NCI-H2227 (cell line): Measurements from ENCODE around the gene DNAJB6.
"Not testable (repeated sequence)": the region's sequence is repeated elsewhere in the genome, so short reads cannot be mapped to it uniquely, and the experiment has no call there.

Source experiments
- DNase-seq: peaks from one replicate; lab custom pipeline; 2025; ENCODE audit not compliant: unreplicated experiment; lab: John Stamatoyannopoulos, UW

Gene DNAJB6

GRCh38 chr7:157438121-157439025, 101.6 kb downstream of the DNAJB6 start:
- DNase-seq: no peak

DNA sequence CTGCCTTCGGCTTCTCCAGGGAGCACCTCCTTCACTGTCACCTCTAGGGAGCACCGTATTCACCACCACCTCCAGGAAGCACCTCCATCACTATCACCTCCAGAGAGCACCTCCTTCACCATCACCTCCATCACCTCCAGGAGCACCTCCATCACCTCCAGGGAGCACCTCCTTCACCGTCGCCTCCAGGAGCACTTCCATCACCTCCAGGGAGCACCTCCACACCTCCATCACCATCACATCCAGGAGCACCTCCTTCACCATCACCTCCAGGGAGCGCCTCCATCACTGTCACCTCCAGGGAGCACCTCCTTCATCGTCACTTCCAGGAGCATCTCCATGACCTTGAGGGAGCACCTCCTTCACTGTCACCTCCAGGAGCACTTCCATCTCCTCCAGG, 102.3 kb downstream of the DNAJB6 start:
- no peak for DNase-seq

- DNase-seq: no peak
Measured at GRCh38 chr7:157439761-157440160, 103.0 kb downstream of the DNAJB6 start.

DNA sequence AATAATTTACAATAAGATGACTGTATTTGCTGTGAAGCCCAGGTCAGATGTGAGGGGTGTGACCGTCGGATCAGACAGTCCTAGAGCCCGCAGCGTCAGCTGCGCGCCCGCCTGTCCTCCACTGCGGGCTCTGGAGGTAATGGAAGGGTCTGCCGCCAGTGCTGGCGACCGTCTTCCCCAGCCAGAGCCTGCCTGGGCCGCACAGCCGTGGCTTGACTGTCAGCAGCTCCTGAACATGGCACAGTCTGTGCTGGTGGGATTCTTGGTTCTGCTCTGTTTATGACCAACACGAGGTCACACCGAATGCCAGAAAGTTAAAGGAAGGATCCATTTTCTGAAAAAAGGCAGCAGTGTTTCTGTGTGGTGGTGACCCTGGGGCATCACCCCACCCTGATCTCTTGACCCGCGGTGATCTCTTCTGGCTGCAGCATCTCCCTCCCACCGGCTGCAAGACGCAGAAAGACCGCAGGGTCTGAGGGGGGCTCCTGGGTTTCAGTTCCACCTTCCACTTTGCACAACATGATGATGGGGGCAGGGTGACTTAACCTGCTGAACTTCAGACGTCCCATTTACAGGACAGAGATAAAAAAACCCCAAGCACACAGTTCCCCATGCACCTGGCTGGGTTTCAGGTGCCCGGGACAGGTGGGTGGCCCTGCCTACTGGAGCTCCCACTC, 103.7 kb downstream of the DNAJB6 start:
- no peak for DNase-seq

- no peak for DNase-seq
Measured at GRCh38 chr7:157441023-157441399, 104.2 kb downstream of the DNAJB6 start.

DNA sequence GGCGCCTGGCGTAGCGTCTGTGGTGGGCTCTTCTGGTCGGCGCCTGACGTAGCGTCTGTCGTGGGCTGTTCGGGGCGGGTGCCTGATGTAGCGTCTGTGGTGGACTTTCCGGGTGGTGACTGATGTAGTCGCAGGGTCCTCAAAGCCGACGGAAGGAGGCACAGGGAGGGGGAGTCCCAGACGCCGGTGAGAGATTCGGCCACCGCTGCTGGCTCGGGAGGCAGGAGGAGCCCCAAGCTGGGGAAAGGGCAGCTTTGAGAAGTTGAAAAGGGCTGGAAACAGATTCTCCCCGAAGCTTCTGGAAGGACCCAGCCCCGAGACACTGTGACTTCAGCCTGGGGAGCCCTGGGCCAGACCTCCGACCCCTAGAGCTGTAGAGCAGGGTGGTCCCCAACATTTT, 105.7 kb downstream of the DNAJB6 start:
- DNase-seq: no peak

DNA sequence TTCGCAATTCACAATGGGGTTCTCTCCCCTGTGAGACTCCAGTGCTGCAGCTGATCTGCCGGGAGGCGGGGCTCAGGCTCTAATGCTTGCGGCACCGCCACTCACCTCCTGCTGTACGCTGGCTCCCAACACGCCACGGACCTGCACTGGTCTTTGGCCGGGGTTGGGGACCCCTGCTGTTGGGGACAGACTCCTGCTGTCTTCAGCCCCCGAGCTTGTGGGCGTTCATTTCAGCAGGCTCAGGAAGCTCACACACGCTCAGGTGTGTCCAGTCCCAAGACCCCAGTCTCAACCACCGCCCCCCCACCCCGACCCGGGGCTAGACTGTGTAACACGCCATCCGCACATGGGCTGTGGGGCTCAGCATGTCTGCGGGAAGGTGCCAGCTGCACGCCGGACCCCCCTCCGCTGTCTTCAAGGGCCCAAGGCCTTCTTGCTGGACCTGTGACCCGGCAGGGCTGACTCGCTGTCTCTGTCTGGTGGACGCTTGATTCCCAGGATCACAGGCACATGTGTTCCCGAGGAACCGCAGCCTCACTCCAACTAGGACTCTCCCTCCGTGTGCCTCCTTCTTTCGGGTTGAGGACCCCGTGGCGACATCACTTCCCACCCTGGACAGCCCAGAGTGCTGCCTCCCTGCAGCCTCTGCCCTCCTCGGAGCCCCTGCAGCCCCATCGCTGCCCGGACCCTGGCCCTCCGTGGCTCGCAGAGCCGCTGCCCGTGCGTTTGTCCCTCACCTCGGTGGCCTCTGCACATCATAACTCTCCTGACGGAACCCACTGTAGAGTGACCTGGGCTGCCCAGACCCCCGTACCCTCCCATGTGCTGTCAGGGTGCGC, 106.4 kb downstream of the DNAJB6 start:
- DNase-seq: no peak

DNA sequence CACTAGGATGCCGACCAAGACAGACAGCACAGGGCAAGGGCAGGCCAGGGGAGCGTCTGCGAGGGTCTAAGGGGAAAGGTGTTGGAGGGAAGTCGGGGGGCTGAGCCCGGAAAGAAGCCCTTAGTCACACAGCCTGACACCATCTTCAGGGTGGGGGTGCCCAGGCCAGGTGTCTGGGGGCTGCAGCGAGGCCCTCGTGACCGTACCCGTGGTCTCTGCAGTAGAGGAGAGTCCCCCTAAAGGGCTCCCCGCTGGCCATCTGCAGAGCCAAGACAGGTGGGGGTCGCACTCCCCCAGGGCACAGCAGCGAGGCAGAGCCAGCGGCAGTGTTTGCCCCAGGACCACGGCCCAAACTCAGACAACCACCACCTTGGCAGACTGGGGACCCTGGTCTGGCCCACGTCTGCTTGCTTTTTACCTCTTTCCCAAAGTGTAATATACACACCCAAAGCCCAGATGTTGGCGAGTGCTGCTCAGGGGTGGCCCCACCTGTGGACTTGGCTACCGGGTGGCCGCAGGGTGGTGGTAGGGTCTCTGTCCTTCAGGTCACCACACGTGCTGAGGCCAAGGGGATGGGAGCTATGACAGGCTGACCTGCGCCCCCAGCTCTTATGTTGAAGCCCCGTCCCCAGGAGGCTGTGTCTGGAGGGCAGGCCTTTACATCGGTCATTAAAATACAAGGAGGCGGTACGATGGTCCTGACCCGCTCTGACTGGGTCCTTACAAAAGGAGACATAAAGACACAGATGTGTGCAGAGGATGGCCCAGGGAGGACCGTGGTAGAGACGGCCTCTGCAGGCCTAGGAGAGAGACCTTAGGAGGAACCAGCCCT, 107.4 kb downstream of the DNAJB6 start:
- DNase-seq: no peak

GRCh38 chr7:157444843-157445135, 108.0 kb downstream of the DNAJB6 start:
- DNase-seq: no peak

DNA sequence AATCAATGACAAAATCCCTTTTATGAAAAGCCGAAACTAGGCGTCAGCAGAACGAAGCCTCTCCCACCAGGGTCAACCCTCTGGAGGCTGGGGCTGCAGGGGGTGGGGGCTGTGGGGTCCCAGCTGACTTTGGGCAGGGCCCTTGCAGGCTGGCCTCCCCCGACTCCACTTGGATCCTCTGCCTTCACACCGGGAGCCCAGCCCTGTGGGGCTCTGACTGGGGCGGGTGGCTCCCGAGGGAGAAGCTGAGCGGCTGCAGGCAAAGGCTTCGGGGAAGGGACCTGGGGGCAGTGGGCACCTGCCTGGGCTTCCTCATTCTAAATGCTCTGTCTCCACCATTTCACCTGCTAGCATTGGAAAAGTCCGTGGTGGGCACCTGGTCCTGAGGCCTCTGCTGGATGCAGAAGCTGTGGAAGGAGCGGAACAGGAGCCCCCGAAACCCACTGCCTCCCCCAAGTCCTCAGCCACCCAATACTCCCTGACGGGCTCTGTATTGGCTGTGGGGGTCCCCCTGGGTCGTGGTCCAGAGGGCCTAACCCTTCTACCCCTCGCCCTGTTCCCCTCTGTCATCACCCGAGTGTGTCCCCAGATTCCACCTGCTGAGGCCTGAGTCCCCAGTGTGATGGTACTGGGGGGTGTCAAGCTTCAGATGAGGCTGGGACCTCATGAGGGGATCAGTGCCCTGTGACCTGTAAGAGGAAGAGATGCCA, 108.6 kb downstream of the DNAJB6 start:
- DNase-seq: no peak

GRCh38 chr7:157445956-157446295, 109.1 kb downstream of the DNAJB6 start:
- DNase-seq: no peak

DNA sequence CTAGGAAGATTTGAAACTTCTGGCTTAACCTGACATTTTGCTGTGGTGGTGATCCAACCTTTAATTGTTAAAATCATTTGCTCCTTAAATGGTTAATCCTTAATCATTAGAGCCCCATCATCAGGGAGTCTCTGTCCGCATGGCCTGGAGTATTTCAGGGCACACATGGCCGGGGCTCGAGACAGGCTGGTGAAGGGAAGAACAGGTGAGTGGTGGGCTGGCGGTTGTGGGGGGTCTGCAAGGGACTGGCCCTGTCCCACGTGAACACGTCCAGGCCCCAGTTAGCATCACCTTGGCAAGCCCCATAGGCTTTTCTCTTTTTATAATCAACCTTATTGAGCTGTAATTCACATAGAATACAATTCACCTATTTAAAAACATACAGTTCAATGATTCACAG, 109.5 kb downstream of the DNAJB6 start:
- DNase-seq: no peak

- DNase-seq: not testable (repeated sequence)
Measured at GRCh38 chr7:157454003-157454402, 117.2 kb downstream of the DNAJB6 start.

DNA sequence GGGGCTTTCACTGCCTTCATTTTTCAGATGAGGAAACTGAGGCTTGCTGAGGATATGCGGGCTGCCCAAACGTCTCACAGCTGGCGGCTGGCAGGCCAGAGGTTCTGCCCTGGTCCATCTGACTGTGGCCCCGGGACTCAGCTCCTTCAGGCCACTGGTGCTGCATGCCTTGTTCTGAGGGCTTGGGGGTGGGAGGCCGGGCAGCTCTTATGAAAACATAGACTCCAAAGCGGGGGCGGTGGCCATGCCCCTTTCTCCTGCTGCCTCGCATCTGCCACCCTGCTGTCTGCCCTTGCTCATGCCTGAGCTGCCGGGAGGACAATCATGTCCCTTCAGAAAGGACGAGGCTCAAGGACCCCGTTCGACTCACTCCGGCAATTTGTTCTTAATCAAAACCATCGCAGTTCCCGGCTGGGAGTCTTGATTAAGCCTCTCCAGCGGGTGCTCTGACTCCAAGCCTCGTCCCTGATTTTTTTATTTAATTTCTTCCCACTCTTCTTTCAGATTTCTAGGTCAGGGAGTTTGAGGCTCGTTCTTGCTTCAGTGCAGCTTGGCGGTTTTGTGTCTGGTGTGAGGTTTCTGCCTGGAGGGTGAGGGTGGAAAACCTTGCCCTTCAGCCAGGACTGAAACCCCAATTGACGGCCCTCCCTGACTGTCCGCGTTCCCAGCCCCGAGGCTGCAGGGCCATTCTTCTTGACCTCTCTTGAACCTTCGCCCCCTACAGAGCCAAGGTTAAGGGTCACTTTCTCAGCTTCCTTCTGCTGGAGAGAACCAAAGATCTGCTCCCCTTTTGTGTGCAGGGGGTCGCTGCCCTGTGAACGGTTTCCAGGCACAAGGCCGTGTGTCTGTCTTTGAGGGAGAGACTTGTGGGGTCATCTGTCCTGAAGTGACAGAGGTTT, 120.8 kb downstream of the DNAJB6 start:
- DNase-seq: no peak

GRCh38 chr7:157458254-157458633, 121.4 kb downstream of the DNAJB6 start:
- DNase-seq: no peak

DNA sequence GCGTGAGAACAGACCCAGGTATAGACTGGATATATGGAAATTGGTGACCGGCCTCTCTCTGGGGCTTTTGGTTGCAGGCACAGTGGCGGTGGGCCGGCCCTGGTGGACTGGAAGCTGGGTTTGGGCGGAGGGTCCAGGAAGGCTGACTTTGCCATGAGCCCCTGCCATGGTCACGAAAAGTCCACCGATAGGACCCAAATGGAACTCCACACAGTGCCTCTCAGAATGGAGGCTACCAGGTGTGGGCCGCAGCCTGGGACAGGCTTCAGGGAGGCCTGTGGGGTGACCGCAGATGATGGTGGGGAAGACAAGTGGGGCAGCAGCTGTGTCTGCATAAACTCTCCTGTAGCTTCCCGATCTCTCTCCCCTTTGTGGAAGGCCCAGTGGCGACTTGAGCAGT, 123.2 kb downstream of the DNAJB6 start:
- DNase-seq: no peak

- DNase-seq: no peak
Measured at GRCh38 chr7:157460721-157461120, 123.9 kb downstream of the DNAJB6 start.

DNA sequence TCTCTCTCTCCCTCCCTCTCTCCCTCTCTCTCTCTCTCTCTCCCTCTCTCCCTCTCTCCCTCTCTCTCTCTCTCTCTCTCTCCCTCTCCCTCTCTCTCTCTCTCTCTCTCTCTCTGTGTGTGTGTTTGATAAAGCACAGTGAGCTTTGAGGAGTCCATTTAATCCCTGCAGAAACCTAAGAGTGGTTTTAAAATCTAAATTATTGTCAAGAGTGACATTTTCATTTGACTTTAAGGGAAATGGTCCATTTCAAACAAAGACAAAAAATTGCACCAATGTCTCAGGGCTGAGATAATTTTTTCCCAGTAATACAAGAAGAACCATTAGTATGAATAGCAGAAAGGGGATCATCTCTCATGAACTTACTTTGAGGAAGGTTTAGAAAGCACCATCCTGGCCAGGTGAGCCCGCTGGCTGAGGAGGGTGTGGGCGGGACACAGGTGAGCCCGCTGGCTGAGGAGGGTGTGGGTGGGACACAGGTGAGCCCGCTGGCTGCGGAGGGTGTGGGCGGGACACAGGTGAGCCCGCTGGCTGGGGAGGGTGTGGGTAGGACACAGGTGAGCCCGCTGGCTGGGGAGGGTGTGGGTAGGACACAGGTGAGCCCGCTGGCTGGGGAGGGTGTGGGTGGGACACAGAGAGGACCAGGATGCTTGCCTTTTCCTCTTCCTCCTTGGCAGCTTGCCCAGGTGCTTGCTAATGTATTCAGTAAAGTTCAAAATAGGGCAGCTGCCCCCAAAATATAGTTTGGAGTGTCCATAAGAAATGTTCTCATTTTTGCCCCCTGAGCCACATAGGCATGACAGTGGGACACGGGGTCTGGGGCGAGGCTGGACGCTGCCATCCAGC, 125.0 kb downstream of the DNAJB6 start:
- no peak for DNase-seq

DNA sequence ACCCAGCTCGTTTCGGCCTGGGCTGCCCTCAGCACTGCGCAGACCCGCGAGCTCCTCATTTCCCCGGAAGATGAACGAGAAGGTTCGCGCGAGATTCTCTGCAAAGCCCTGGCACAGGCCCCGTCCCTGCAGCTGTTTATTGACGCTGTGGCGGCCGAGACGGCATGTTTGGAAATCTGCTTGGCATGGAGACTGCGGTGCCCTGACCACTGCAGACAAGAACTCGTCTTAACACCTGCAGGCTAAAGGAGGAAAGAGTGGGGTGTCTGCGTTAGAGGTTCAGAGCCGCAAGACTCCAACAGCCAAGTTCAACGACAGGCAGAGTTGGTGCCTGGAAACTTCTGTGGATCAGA, 125.6 kb downstream of the DNAJB6 start:
- no peak for DNase-seq
